ENCODE measurements around the gene VWF. TPM values are rescaled to one million over a fixed set of nuclear protein-coding genes. Genes with fewer than 3 reads are reported as not detected.
"Not testable (repeated sequence)": the region's sequence is repeated elsewhere in the genome, so short reads cannot be mapped to it uniquely, and the experiment has no call there.

VWF gene
- total and polyA plus RNA-seq, 2 donors (not counting 1 experiment from before 2014, with no cell fraction given): not detected

- Mint-ChIP-seq H3K9me3 (ENCODE audit: insufficient read depth) (peaks cover 5% of the 10 kb centered on the region), H3K27me3 (peaks cover 3% of the 10 kb centered on the region), H3K4me1 (peaks cover 34% of the 10 kb centered on the region), H3K4me3 (no peak overlapping the region), H3K27ac (no peak overlapping the region)
- peak overlapping the region; percentile 15 for H3K4me2 ChIP-seq (replicated peaks; ENCODE audit: low read depth, low read length, poor library complexity, severe bottlenecking)
- H3K9ac ChIP-seq (ENCODE audit: low read length): no peak overlapping the region
- intact Hi-C loops (cut with micrococcal nuclease): no loop called here
- H3K36me3 ChIP-seq (replicated peaks in 1 of 2; ENCODE audit: control extremely low read depth in 1 of 2, control insufficient read depth in 1 of 2, extremely low read depth in 1 of 2, insufficient read depth in 2 of 2, low read length in 1 of 2): no peaks in the 10 kb centered on the region
- no peak for TF ChIP-seq EZH2 (IDR thresholded peaks at IDR 0.05; ENCODE audit: borderline replicate concordance, insufficient read depth, low read depth, low read length, poor library complexity, severe bottlenecking)
- TF ChIP-seq, protein P1, sequence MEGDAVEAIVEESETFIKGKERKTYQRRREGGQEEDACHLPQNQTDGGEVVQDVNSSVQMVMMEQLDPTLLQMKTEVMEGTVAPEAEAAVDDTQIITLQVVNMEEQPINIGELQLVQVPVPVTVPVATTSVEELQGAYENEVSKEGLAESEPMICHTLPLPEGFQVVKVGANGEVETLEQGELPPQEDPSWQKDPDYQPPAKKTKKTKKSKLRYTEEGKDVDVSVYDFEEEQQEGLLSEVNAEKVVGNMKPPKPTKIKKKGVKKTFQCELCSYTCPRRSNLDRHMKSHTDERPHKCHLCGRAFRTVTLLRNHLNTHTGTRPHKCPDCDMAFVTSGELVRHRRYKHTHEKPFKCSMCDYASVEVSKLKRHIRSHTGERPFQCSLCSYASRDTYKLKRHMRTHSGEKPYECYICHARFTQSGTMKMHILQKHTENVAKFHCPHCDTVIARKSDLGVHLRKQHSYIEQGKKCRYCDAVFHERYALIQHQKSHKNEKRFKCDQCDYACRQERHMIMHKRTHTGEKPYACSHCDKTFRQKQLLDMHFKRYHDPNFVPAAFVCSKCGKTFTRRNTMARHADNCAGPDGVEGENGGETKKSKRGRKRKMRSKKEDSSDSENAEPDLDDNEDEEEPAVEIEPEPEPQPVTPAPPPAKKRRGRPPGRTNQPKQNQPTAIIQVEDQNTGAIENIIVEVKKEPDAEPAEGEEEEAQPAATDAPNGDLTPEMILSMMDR (IDR thresholded peaks at IDR 0.05): no peak
- no peak overlapping the region for H3K4me3 ChIP-seq (ENCODE audit: control extremely low read depth in 1 of 5, extremely low read depth in 1 of 5, insufficient read depth in 1 of 5, low read depth in 2 of 5, low read length in 4 of 5)
- 58% methylated on average over 2 of the region's 4 CpGs for WGBS (ENCODE audit: insufficient coverage)
- ChIA-PET POLR2A (no interaction called here), CTCF (no interaction called here)
- DNase-seq (no peak), ATAC-seq (ENCODE audit: low read depth) (no peak)
- no peaks in the 10 kb centered on the region for H3K79me2 ChIP-seq (ENCODE audit: control insufficient read depth, insufficient read depth, low read length)
- H2AFZ ChIP-seq (ENCODE audit: insufficient read depth, low read depth, low read length, poor library complexity, severe bottlenecking): peak overlapping the region; percentile 52
- peaks cover 44 to 50% of the 10 kb centered on the region in 2 donors for H3K4me1 ChIP-seq (ENCODE audit: control insufficient read depth in 2 of 2, insufficient read depth in 2 of 2, low read length in 2 of 2)
- no peaks in the 10 kb centered on the region for H3K27me3 ChIP-seq (replicated peaks in 1 of 4; ENCODE audit: control extremely low read depth in 1 of 4, control insufficient read depth in 3 of 4, insufficient read depth in 4 of 4, low read length in 3 of 4)
- H3K27ac ChIP-seq (ENCODE audit: low read length in 2 of 2): no peak overlapping the region
- peaks cover 0 to 11% (median 0%) of the 10 kb centered on the region in 3 donors for H3K9me3 ChIP-seq (ENCODE audit: control extremely low read depth in 1 of 3, control insufficient read depth in 2 of 3, insufficient read depth in 1 of 3, low read length in 2 of 3)
- no peaks in the 10 kb centered on the region for H4K20me1 ChIP-seq (ENCODE audit: control insufficient read depth, insufficient read depth, low read length, poor library complexity, severe bottlenecking)
These were observed 18.8 kb upstream of the VWF start for GRCh38 chr12:6143303-6143675.

DNA sequence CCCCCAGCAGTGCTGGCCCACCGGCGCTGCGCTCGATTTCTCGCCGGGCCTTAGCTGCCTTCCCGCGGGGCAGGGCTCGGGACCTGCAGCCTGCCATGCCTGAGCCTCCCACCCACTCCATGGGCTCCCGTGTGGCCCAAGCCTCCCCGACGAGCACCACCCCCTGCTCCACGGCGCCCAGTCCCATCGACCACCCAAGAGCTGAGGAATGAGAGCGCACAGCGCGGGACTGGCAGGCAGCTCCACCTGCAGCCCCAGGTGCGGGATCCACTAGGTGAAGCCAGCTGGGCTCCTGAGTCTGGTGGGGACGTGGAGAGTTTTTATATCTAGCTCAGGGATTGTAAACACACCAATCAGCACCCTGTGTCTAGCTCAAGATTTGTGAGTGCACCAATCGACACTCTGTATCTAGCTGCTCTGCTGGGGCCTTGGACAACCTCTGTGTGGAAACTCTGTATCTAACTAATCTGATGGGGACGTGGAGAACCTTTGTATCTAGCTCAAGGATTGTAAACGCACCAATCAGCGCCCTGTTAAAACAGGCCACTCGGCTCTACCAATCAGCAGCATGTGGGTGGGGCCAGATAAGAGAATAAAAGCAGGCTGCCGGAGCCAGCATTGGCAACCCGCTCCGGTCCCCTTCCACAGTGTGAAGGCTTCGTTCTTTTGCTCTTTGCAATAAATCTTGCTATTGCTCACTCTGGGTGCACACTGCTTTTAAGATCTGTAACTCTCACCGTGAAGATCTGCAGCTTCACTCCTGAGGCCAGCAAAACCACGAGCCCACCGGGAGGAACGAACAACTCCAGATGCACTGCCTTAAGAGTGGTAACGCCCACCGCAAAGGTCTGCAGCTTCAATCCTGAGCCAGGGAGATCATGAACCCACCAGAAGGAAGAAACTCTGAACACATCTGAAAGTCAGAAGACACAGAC is 18.2 kb upstream of the VWF start:
- 34% methylated on average over 14 of the region's 35 CpGs for WGBS (ENCODE audit: insufficient coverage)
- H3K9ac ChIP-seq (ENCODE audit: low read length); intact Hi-C loops (cut with micrococcal nuclease); ATAC-seq (ENCODE audit: low read depth); H3K9me3 Mint-ChIP-seq (ENCODE audit: insufficient read depth); H3K79me2 ChIP-seq (ENCODE audit: control insufficient read depth, insufficient read depth, low read length); DNase-seq; H3K4me3 Mint-ChIP-seq; CTCF ChIA-PET; H3K4me3 ChIP-seq (ENCODE audit: control extremely low read depth in 1 of 5, extremely low read depth in 1 of 5, insufficient read depth in 1 of 5, low read depth in 2 of 5, low read length in 4 of 5); H3K36me3 ChIP-seq (replicated peaks in 1 of 2; ENCODE audit: control extremely low read depth in 1 of 2, control insufficient read depth in 1 of 2, extremely low read depth in 1 of 2, insufficient read depth in 2 of 2, low read length in 1 of 2); H4K20me1 ChIP-seq (ENCODE audit: control insufficient read depth, insufficient read depth, low read length, poor library complexity, severe bottlenecking); H3K27me3 Mint-ChIP-seq; H3K27ac ChIP-seq (ENCODE audit: low read length in 2 of 2); H3K27ac Mint-ChIP-seq; H3K27me3 ChIP-seq (replicated peaks in 1 of 4; ENCODE audit: control extremely low read depth in 1 of 4, control insufficient read depth in 3 of 4, insufficient read depth in 4 of 4, low read length in 3 of 4): not testable (repeated sequence)
- peaks cover 34% of the 10 kb centered on the region for H3K4me1 Mint-ChIP-seq
- POLR2A ChIA-PET: interaction anchor here (0.7 kb wide), 1 partner anchor 54 kb away, joined by 3 read pairs; no protein-coding TSS in a partner anchor
- Histone ChIP-seq H3K9me3 (ENCODE audit: control extremely low read depth in 1 of 3, control insufficient read depth in 2 of 3, insufficient read depth in 1 of 3, low read length in 2 of 3) (peaks cover 0 to 11% (median 0%) of the 10 kb centered on the region in 3 donors), H3K4me2 (replicated peaks; ENCODE audit: low read depth, low read length, poor library complexity, severe bottlenecking) (peak overlapping the region; percentile 15), H2AFZ (ENCODE audit: insufficient read depth, low read depth, low read length, poor library complexity, severe bottlenecking) (peak overlapping the region; percentile 52), H3K4me1 (ENCODE audit: control insufficient read depth in 2 of 2, insufficient read depth in 2 of 2, low read length in 2 of 2) (peaks cover 48 to 50% of the 10 kb centered on the region in 2 donors)

- H3K27me3 Mint-ChIP-seq; H3K4me3 Mint-ChIP-seq; H3K9me3 Mint-ChIP-seq (ENCODE audit: insufficient read depth); H3K36me3 ChIP-seq (replicated peaks in 1 of 2; ENCODE audit: control extremely low read depth in 1 of 2, control insufficient read depth in 1 of 2, extremely low read depth in 1 of 2, insufficient read depth in 2 of 2, low read length in 1 of 2); intact Hi-C loops (cut with micrococcal nuclease); H4K20me1 ChIP-seq (ENCODE audit: control insufficient read depth, insufficient read depth, low read length, poor library complexity, severe bottlenecking); H3K4me3 ChIP-seq (ENCODE audit: control extremely low read depth in 1 of 5, extremely low read depth in 1 of 5, insufficient read depth in 1 of 5, low read depth in 2 of 5, low read length in 4 of 5); H3K27ac Mint-ChIP-seq; H3K79me2 ChIP-seq (ENCODE audit: control insufficient read depth, insufficient read depth, low read length); H3K9ac ChIP-seq (ENCODE audit: low read length); ATAC-seq (ENCODE audit: low read depth); H3K27me3 ChIP-seq (replicated peaks in 1 of 4; ENCODE audit: control extremely low read depth in 1 of 4, control insufficient read depth in 3 of 4, insufficient read depth in 4 of 4, low read length in 3 of 4); DNase-seq: not testable (repeated sequence)
- Histone ChIP-seq H3K9me3 (ENCODE audit: control extremely low read depth in 1 of 3, control insufficient read depth in 2 of 3, insufficient read depth in 1 of 3, low read length in 2 of 3) (peaks cover 0 to 13% (median 0%) of the 10 kb centered on the region in 3 donors), H3K27ac (ENCODE audit: low read length in 2 of 2) (peak overlapping the region; percentile 75 to 80), H2AFZ (ENCODE audit: insufficient read depth, low read depth, low read length, poor library complexity, severe bottlenecking) (peak overlapping the region; percentile 51), H3K4me1 (ENCODE audit: control insufficient read depth in 2 of 2, insufficient read depth in 2 of 2, low read length in 2 of 2) (peaks cover 48 to 50% of the 10 kb centered on the region in 2 donors), H3K4me2 (replicated peaks; ENCODE audit: low read depth, low read length, poor library complexity, severe bottlenecking) (peak overlapping the region; percentile 58)
- peaks cover 34% of the 10 kb centered on the region for H3K4me1 Mint-ChIP-seq
- WGBS (ENCODE audit: insufficient coverage): 97% methylated on average over 14 of the region's 16 CpGs
- POLR2A ChIA-PET: interaction anchor here (0.7 kb wide), 1 partner anchor 55 kb away, joined by 3 read pairs; no protein-coding TSS in a partner anchor
- CTCF ChIA-PET: interaction anchor here (1.8 kb wide), 1 partner anchor 54 kb away, joined by 5 read pairs; no protein-coding TSS in a partner anchor
These were observed 17.4 kb upstream of the VWF start for GRCh38 chr12:6141731-6142367.
